Activated naive CD4-positive, alpha-beta T cell (primary cell): ENCODE measurements around the gene GPR173.

ENCODE experiments used
- DNase-seq, 4 experiments: peaks; one replicate each; lab custom pipeline; 2025; lab: John Stamatoyannopoulos, UW

Gene GPR173, protein sequence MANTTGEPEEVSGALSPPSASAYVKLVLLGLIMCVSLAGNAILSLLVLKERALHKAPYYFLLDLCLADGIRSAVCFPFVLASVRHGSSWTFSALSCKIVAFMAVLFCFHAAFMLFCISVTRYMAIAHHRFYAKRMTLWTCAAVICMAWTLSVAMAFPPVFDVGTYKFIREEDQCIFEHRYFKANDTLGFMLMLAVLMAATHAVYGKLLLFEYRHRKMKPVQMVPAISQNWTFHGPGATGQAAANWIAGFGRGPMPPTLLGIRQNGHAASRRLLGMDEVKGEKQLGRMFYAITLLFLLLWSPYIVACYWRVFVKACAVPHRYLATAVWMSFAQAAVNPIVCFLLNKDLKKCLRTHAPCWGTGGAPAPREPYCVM

DNA sequence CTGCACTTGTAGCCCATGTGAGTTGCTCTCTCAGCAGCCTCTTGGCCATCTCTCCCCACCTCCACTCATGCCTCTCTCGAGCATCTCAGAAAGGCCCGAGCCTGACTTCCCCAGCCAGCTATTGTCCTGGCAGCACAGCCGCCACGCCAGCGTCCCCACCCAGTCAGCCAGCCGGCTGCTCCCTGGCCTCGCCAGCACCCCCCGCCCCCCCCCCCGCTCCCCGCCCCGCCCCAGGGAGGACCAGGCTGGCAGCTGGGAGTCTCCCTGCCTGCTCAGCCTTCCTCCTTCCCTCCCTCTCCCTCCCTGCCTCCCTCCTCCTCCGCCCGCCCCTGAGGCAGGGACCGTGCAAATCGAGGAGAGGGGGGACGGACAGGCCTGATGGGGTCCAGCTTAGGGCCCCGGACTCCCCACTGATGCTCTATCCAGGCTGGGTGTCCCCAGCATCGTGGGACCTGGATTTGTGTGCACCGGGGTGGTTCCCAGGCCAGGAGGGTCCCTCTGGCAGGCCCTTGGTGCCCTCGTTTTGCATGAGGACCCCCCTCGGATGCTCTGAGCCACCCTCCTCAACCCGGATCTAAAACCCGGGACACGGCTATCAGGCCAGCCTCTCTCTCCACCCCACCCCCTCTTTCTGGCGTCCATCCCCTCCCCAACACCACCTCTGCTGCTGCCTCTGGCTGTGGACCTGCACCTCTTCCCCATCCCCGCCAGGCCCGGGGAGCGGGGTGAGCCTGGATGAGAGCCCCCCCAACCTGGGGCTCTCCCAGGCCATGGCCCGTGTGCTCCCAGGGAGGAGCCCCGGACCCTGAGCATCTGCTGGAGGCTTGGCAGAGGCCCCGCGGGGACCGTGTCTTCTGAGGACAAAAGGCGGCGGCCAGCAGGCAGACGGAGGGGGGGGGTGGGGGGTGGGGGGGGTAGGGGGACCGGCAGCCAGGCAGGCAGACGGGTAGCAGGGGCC lies at the start of gene GPR173:
Gene GPR173 (plus strand): TSS at position 621 of the 958 bp plus-strand sequence. CDS start 27,833 bp downstream, outside the sequence.
- no peak for DNase-seq

DNA sequence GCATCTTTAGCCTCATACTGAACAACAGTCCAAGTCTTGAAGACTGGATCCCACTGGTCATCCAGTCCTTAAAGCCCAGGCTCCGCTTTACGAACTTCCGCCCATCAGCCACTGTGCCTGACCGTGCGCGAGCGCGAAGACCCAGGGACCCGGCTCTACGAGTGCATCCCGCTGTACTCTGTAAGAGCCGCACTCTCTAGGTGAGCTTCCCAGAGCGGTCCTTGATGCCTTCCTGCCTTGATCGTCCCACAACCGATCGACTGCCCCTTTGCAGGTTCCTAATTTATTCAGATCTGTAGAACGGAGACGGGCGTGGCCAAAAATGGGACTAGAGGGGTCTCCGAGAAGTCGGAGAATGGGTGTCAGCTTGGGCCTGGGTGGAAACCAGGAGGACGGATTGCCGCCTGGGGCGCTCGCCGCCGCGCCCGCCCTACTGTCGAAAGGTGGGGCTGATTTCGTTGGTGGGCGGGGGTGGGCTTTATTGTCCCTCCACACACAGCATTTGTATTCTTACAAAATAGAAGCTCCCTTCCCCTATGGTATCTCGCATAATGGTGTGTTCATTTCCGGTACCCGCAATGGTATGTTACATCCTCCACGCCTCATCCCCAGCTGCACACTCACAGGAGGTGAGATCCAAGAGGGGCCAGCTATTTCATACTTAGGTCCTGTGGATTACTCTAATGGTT lies 48.0 kb upstream of the GPR173 start:
- no peak for DNase-seq

DNA sequence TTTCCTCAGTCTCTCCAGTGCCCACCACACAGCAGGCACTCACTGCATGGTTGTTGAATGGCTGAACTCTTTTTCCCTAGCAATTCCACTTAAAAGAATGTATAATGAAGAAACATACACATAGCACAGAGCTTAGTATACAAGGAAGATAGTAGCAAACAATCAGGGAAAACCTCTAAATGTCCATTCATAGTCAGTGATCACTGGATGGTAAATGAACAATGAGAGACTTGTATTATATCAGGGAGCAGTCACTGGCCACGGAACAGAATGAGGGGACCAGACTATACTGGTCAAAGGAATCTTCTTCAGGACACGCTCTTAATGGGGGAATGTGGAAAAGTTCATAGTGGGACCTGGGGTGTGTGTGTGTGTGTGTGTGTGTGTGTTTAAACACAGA lies 46.6 kb upstream of the GPR173 start:
- DNase-seq, result no peak

DNA sequence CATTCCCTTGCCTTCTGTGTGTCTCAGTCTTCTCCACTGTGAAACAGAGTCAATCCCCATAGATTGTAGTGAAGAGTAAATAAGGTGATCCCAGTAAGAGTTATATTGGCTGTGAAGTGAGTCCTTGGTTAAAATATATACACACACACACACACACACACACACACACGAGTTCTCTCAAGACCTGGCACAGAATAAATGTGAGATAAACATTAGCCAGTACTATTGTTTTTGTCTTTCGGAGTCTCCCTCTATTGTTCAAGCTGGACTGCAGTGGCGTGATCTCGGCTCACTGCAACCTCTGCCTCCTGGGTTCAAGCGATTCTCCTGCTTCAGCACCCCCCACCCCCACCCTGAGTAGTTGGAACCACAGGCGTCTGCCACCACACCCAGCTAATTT lies 45.5 kb upstream of the GPR173 start:
- no peak for DNase-seq

DNA sequence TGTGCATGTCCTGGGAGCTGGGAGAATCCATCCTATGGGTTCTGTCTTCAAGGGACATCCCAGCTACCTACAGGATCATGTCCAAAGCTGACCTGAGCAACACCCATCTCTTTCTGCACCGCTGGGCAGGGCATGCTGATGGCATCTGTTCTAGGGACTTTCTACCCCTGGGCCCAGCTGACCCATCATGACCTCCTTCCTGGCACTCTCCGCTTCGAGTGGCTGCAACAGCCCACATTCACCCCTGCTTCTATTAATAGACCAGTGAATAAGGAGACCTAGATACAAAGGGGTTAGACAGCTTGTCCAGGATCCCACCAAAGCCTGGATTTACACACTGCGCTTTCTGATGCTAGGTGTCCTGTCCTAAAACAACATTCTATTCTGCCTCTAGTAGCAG lies 44.6 kb upstream of the GPR173 start:
- DNase-seq, result no peak

DNA sequence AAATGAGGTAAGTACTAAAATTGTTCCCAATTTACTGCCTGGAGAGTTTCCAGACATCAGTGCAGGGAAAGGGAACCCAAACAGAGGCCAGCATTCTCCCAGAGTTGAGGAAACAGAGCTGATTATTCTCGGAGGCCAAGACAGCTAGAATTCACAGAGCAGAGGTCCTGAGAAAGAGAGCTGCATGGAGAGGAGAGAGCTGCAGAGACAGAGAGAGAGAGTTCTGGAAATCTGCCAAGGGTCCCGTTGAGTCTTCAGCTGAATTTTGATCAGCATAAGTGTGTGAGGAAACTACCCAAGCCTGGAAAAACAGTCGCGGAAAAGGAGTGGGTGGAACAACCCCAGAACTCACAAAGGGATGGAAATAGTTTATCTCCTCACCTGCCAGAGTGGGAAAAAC lies 43.8 kb upstream of the GPR173 start:
- no peak for DNase-seq

DNA sequence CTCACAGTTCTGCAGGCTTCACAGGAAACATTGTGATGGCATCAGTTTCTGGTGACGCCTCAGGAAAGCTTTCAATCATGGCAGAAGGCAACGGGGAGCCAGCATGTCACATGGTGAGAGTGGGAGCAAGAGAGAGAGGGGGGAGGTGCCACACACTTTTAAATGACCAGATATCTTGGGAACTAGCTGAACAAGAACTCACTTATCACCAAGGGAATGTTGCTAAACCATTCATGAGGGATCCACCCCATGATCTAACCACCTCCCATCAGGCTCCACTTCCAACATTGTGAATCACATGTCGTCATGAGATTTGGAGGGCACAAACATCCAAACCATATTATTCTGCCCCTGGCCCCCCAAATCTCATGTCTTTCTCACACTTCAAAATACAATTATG lies 43.3 kb upstream of the GPR173 start:
- no peak for DNase-seq

DNA sequence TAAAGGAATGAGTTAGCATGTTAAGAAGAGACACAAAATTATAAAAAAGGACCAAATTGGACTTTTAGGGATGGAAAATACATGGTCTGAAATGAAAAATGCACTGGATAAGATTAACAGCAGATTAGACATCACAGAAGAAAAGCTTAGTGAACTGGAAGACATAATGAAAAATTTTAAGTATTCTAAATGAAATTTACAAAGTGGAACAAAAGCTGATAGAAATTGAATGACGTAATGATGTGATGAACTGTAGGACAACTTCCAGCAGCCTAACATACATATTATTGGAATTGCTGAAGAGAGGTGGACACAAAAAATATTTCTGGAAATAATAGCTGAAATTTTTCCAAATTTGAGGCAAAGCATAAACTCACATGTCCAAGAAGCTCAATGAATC lies 39.6 kb upstream of the GPR173 start:
- no peak for DNase-seq

DNA sequence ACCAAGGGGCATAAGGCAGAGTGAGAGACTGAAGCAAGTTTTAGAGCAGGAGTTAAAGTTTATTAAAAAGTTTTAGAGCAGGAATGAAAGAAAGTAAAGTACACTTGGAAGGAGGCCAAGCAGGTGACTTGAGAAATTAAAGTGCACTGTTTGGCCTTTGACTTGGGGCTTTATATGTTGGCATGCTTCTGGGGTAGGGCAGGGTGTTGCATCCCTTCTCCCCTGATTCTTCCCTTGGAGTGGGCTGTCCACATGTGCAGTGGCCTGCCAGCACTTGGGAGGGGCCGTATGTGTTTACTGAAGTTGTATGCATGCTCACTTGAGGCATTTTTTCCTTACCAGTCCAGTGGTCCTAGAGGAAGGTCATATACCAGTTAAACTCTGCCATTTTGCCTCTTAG lies 35.3 kb upstream of the GPR173 start:
- DNase-seq, result no peak

DNA sequence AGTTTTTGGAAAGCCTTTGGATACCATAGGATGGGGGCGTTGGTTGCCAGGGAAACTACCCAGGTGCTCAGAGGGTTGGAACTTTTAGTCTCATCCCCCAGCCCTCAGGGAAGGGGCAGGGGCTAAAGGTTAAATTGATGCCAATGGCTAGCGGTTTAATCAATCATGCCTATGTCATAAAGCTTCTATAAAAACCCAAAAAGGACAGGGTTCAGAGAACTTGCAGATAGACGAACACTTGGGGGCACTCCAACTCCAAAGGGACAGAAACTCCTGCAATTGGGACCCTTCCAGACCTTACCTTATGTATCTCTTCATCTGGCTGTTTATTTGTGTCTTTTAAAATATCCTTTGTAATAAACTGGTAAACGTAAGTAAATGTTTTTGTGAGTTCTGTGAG lies 30.0 kb upstream of the GPR173 start:
- no peak for DNase-seq

DNA sequence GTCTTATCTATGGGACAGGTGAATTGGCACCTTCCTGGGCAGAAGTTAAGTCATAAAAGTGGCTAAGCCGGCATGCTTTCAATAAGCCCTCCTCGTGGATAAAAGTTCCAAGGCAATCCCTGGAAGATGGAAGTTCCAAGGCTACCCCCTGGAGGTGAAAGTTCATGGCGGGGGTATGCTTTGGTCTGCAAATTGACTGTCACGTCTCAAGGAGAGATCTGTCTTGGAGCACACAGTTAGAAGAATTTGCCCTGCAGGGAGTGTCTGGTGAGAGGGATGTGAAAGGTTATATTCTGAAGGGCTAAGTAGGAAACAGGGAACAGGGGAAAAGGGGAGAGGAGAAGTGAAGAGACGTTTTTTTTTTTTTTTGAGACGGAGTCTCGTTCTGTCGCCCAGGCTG lies 26.2 kb upstream of the GPR173 start:
- no peak for DNase-seq

DNA sequence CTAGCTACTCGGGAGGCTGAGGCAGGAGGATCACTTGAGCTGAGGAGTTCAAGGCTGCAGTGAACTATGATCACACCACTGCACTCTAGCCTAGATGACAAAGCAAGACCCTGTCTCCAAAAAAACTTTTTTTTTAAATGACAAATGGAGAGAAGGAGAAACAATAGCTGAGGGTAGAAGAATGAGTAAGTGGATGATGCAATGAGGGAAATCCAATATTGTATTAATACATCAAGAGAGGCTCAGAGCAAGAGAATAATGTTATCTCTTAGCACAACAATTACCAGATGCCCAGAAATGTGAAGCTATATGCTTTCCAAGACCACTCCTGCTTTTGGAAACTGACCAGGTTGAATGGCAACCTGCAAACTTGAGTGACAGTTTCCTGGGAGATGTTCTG lies 19.9 kb upstream of the GPR173 start:
- DNase-seq, result no peak

DNA sequence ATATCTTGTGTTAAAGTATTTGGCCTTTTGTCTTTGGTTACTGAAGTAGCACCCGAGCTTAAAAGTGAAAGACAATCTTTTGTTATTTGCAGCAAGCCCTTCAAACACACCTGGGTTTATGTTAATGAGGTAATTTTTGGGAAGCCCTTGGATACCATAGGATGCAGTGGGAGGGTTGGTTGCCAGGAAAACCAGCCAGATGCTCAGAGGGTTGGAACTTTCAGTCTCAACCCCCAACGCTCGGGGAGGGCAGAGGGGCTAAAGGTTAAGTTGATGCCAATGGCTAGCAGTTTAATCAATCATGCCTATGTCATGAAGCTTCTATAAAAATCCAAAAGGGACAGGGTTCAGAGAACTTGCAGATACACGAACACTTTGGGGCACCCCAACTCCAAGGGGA lies 17.2 kb upstream of the GPR173 start:
- DNase-seq, result no peak

DNA sequence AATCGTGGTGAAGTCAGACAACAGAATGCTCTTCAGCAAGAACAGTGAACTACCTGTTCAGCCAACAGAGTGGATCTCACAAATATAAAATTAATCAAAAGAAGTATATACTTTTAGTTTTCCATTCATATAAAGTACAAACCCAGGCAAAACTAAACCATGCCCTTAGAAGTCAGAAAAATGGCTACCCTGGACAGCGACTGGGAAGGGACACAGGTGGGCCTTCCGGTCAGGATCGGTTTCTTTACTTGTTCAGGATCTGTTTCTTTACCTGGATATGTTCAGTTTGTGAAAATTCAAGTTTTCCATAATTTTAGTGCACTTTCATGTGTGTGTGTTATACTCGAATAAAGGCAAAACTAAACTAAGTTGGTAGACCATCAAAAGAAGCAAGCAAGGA lies 12.4 kb upstream of the GPR173 start:
- DNase-seq, result no peak

DNA sequence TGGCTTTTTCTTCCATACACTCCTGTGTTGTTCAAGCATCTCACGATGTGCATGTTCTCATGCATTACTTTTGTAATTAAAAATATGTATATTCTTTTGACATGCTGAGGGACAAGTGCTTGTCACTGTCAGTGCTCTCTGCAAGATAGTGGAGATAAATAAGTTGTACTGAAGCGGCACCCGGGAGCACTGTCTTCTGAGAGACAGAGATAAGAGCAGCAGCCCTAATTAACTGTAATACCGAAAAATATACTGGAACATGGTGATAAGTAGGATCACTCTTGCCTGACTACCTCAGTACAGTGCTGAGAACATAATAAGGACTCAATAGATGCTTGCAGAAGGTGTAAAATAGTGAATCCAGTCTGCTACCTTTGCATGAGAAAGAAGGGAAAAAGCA lies 9.4 kb upstream of the GPR173 start:
- no peak for DNase-seq

DNA sequence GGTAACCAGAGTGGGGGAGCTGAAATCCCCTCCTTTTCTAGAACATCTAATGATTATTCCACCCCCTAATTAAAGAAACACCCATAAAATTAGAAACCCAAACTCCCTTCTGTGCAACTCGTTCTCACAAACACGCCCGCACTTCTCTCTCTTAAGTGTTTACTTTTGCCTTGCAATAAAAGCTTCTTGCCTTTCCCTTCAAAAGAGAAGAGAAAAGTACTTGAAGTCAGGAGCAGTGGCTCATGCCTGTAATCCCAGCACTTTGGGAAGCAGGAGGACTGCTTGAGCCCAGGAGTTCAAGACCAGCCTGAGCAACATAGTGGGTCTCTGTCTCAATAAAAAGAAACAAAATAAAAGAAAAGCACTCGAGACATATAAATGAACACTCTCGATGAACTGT lies 3.6 kb upstream of the GPR173 start:
- no peak for DNase-seq

DNA sequence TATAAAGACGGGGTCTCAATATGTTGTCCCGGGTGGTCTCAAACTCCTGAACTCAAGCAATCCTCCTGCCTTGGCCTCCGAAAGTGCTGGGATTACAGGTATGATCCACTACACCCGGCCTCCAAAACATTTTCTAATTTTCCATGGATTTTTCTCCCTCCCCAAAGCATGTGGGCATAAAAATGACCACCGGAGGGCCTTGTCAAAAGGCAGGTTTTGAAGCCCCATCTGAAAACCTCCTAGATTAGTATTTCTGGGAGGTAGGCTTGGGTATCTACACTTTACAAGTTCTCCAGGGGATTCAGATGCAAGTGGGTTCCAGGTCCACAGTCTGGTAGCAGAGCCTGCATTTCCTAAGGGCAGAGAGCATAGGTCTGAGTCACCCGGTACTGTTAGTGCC lies 1.4 kb upstream of the GPR173 start:
- no peak for DNase-seq

DNA sequence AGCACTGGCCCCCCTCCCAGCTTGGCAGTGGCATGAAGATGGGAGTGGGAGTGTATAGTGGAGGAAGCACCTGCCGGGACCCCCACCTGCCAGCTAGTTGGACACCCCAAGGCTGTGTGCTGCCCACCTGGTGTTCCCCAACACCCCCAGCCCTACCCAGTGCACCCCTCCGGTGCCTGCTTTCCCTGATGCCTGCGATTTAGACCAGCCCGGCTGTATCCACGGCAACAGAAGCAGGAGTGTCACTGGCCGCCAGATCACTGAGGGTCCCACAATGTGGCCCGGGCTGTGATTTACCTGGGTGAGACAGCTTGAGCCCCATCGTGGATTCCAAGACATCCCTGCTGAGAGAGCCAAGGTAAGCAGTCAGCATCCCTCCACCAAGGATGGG lies 533 bp downstream of the GPR173 start:
- no peak for DNase-seq

DNA sequence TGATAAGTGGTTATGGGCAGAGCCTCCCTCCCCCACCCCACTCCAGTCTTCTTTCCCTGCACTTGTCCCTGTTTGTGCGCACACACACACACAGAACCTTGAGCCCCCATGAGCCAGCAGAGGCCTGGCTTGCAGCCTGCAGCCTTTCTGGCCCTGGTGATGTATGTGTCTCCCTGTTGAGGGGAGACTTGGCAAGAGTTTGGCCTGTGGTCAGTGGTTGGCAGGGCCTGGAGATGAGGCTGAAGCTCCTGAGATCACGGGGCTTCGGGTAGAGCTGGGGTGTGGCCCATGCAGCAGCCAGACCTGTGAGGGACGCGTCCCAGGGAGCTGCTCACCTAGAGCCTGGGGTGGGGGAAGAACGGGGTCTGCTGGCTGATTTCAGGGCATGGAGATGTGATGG lies 2.3 kb downstream of the GPR173 start:
- no peak for DNase-seq

DNA sequence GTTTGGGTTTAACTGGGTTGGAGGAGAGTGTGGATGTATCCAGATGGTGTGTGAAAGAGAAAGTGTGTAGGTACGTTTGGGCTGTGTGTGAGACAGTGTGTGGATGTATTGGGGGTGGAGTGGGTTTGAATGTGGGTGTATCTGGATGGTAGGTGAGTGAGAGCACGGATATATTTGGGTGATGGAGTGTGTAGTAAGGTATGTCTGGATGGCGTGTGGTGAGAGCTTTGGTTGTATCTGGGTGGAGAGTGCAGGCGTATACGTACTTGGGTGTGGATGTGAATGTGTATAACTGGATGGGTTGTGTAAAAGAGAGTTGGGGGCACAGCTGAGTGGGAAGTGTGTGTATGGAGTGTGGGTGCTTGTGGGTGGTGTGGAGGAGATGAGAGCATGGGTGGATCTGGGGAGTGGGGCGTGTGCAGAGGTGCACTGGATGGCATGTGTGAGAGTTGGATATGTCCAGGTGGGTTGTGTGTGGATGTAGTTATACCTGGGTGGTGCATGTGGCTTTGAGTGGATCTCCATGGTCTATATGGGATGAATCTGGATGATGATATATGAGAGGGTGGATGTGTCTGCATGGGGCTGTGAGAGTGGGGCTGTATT lies 6.8 kb downstream of the GPR173 start:
- DNase-seq, result no peak

DNA sequence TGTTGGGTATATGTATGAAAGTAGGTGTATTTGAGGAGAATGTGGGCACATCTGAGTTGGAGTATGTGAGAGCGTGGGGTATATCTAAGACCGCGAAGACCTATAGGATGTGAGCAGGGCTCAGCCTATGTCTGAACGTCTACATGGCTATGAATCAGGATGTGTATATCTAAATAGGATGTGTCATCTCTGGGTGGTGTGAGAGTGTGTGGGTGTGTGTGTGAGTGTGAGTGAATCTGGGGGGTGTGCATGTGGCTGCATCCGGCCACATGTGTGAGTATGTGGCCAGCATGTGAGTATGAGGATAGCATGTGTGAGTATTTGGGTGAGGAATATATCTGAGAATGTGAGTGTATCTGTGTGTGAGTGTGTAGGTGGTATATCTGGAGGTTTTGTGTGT lies 7.7 kb downstream of the GPR173 start:
- no peak for DNase-seq

DNA sequence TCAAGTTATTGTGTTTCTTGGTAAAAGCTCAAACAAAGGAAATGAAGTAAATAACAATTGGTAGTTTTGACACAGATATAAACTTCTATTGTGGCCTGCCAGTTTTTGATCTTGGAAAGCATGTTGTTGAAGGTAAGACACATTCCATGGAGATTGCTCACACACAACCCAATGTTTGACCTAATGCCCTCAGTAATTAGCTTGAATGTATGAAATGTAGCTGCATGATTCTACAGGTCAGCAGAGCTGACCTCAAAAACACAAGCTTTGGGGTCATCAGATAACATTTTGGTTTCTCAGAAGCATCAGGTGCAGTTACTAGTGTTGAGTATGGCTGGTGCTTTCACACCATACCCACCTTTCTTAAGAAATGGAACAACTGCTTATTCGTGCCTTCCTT lies 16.5 kb downstream of the GPR173 start:
- no peak for DNase-seq
